Gastroesophageal sphincter (tissue), 3 donors: Measurements from ENCODE around the gene BCCIP.

Source experiments
- CTCF ChIP-seq, 4 experiments: fragments of 200-600 bp in 2 of 4; fragments of 450-650 bp in 2 of 4; sonication (generic) in 1 of 4; IDR thresholded peaks; one replicate each; pipeline ENCODE4 v1.5.1; 2017 to 2019; ENCODE audit warnings: antibody characterized with exemption in 4 of 4, mild to moderate bottlenecking in 2 of 4, moderate library complexity in 2 of 4
- POLR2A ChIP-seq, 2 donors: fragments of 450-650 bp; IDR thresholded peaks; one replicate each; pipeline ENCODE4 v1.6.1; 2017; ENCODE audit warnings: antibody characterized with exemption in 2 of 2, mild to moderate bottlenecking in 2 of 2, moderate library complexity in 1 of 2

GRCh38 chr10:125782054-125782453, 41.3 kb upstream of the BCCIP start:
- TF ChIP-seq POLR2A (IDR thresholded peaks at IDR 0.05) (no peak), CTCF (IDR thresholded peaks at IDR 0.05) (no peak)
